HFF-Myc (cell line): ENCODE results near the gene COPS4.
"Not testable (repeated sequence)": the region's sequence is repeated elsewhere in the genome, so short reads cannot be mapped to it uniquely, and the experiment has no call there.

Experiments used
- DNase-seq: peaks from one replicate; pipeline ENCODE4 v3.0.0-alpha.2; 2011; ENCODE audit warnings: low read depth; ENCODE audit errors: extremely low read depth
- H3K4me3 ChIP-seq: replicated peaks from 2 replicates; pipeline ENCODE4 v1.5.1; 2011; ENCODE audit warnings: low read depth, mild to moderate bottlenecking, control low read depth, low read length
- TF ChIP-seq, protein P1 (sequence below): IDR thresholded peaks from 2 replicates; pipeline ENCODE4 v1.5.1; 2012; ENCODE audit warnings: mild to moderate bottlenecking, low read depth, low read length, control low read depth; ENCODE audit errors: missing control alignments

Gene COPS4

DNA sequence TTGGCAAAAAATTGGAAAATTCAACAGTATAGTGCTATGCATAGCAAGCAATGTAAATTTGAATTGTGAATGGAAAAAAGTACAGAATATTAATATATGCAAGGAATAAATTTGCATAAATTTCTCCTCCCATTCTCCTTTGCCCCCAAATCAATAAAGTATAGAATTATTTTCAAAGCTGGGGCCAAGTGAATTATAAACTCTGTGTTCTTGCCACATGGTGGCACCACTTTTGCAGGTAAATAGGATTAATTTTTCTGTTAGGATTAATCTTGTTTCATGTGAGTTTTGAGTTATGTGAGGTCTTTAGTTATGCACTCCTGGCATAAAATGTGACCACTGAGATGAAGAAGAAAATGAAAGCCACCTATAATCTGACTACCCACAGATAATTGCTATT, 19.9 kb downstream of the COPS4 start:
- TF ChIP-seq, protein P1, sequence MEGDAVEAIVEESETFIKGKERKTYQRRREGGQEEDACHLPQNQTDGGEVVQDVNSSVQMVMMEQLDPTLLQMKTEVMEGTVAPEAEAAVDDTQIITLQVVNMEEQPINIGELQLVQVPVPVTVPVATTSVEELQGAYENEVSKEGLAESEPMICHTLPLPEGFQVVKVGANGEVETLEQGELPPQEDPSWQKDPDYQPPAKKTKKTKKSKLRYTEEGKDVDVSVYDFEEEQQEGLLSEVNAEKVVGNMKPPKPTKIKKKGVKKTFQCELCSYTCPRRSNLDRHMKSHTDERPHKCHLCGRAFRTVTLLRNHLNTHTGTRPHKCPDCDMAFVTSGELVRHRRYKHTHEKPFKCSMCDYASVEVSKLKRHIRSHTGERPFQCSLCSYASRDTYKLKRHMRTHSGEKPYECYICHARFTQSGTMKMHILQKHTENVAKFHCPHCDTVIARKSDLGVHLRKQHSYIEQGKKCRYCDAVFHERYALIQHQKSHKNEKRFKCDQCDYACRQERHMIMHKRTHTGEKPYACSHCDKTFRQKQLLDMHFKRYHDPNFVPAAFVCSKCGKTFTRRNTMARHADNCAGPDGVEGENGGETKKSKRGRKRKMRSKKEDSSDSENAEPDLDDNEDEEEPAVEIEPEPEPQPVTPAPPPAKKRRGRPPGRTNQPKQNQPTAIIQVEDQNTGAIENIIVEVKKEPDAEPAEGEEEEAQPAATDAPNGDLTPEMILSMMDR = peak; percentile 12
- no peak for DNase-seq
- H3K4me3 ChIP-seq = no peak overlapping the region

DNA sequence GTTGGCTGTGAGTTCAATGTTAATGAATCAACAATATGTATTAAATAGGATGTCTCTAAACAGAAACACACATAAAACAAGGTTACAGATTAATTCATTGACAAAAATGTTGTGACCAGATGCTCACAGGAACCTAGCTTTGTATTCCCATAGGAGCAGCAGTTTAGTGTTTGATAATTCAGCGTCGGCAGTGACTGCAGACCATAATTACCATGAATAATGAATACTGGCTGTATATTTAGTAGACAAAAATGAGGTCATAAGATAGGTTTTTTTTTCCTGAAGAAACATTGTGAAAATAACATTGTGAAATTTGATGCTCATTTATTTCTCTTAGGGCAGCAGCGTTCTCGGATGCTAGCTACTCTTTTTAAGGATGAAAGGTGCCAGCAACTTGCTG, 27.8 kb downstream of the COPS4 start:
- TF ChIP-seq, protein P1 = no peak
- no peak for DNase-seq

DNA sequence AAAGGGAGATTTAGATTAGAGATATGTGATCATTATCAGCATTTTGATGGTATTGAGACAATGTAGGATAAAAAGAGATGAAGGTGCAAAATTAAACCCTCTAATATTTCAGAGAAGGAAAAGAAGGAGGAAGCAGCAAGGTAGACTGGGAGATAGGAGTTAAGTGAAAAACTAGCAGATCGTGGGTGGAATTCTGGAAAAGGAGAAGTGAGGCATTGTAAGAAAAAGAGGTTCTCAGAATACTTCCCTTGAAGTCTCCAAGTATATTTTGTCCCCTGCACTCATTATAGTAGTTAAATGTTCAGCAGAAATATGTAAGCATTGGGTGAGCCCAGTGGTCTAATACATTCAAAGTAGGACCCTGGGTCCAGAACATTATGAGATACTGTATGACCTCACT, 30.3 kb downstream of the COPS4 start:
- TF ChIP-seq, protein P1 = no peak
- DNase-seq = no peak
- H3K4me3 ChIP-seq = no peak overlapping the region

More for the DNA sequence above, 27.8 kb downstream of the COPS4 start:
- no peak overlapping the region for H3K4me3 ChIP-seq

DNA sequence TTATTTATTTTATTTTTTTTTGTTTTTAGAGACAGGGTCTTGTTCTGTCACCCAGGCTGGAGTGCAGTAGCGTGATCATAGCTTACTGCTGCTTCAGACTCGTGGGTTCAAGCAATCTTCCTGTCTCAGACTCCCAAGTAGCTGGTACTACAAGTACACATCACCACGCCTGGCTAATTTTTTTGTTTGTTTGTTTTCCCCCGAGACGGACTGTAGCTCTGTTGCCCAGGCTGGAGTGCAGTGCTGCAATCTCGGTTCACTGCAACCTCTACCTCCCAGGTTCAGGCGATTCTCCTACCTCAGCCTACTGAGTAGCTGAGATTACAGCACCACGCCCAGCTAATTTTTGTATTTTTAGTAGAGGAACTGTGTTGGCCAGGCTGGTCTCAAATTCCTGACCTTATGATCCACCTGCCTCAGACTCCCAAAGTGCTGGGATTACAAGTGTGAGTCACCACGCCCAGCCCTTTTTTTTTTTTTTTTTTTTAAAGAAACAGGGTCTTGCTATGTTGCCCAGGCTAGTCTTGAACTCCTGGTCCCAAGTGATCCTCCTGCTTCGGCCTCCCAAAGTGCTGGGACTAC, 32.2 kb downstream of the COPS4 start:
- TF ChIP-seq, protein P1 = no peak
- no peak for DNase-seq

DNA sequence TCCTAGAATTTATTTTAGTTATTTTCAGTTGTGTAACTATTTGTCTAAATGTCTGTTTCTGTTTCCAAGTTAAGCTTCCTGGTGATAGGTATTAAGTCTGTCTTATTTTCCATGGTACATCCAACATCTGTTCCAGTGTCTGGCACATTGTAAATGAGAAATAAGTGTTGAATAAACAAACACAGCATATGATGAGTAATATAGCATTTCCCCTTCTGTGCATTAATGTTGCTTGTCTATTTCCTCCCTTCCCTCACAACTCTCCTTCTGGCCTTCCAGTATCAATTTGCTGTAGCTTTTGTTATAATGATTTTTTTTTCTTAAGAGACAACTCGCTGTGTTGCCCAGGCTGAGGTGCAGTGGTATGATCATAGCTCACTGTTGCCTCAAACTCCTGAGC, 36.1 kb downstream of the COPS4 start:
- peak; percentile 52 for DNase-seq
- TF ChIP-seq, protein P1 = no peak
- no peak overlapping the region for H3K4me3 ChIP-seq

More for the DNA sequence above, 32.2 kb downstream of the COPS4 start:
- H3K4me3 ChIP-seq = no peak overlapping the region

DNA sequence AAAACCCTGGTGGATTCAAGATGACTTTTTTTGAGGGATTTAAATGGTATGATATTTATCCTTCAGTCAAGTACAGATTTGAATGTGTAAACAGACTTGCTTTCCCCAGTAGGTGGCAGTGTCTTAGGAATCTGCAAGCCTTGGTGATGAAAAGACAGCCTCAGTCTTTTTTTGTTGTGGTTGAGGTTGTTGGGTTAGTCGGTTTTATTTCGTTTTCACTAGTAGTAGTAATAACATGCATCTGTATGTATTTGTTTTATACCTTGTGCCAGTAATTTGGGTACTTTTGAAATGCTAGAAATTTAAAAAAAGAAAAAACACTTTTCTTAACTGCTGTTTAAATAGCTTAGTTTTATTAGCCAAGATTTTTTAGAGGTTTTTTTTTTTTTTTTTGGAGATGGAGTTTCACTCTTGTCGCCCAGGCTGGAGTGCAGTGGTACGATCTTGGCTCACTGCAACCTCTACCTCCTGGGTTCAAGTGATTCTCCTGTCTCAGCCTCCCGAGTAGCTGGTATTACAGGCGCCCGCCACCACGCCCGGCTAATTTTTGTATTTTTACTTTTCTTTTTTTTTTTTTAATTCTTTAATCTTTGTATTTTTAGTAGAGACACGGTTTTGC, 39.2 kb downstream of the COPS4 start:
- TF ChIP-seq, protein P1 = peak; percentile 67
- H3K4me3 ChIP-seq = no peak overlapping the region
- peak; percentile 65 for DNase-seq

DNA sequence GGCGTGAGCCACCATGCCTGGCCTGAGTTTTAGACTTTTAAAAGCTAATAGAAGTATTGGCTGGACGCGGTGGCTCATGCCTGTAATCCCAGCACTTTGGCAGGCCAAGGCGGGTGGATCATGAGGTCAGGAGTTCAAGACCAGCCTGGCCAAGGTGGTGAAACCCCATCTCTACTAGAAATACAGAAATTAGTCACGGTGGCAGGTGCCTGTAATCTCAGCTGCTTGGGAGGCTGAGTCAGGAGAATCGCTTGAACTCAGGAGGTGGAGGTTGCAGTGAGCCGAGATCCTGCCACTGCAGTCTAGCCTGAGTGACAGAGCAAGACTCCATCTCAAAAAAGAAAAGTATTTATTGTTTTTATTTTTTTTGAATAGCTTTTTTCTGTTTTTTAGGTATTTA, 39.8 kb downstream of the COPS4 start:
- H3K4me3 ChIP-seq, DNase-seq: not testable (repeated sequence)
